ENCODE data around the gene PLA2G4B.

PLA2G4B gene, protein sequence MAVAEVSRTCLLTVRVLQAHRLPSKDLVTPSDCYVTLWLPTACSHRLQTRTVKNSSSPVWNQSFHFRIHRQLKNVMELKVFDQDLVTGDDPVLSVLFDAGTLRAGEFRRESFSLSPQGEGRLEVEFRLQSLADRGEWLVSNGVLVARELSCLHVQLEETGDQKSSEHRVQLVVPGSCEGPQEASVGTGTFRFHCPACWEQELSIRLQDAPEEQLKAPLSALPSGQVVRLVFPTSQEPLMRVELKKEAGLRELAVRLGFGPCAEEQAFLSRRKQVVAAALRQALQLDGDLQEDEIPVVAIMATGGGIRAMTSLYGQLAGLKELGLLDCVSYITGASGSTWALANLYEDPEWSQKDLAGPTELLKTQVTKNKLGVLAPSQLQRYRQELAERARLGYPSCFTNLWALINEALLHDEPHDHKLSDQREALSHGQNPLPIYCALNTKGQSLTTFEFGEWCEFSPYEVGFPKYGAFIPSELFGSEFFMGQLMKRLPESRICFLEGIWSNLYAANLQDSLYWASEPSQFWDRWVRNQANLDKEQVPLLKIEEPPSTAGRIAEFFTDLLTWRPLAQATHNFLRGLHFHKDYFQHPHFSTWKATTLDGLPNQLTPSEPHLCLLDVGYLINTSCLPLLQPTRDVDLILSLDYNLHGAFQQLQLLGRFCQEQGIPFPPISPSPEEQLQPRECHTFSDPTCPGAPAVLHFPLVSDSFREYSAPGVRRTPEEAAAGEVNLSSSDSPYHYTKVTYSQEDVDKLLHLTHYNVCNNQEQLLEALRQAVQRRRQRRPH

DNA sequence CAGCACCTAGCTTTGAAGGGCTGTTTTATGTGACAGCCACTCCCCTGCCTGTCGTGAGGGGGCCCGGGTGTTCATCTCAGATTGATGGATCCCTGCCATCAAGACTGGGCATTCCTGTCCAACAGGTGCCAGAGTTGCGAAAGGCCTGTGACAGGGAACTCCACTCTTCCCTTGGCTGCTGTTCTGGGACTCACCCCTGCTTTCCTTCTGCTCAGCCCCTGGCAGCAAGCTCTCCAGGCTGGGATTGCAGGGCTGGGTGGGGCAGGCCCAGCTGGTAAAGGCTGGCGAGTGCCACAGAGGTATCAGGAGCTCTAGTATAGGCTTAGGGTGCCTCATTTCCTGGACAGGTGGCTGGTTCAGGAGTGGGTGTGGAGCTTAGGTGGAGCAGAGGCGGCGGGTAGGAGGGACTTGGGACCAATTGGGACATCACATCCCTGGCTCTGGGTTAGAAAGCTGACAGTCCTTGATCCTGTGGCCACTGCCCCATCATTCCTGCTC, at the start of gene PLA2G4B:
TSS of gene PLA2G4B (plus strand) at position 448 of the 498 bp plus-strand sequence. CDS start 67 bp downstream, outside the sequence.
- no peak for DNase-seq

DNA sequence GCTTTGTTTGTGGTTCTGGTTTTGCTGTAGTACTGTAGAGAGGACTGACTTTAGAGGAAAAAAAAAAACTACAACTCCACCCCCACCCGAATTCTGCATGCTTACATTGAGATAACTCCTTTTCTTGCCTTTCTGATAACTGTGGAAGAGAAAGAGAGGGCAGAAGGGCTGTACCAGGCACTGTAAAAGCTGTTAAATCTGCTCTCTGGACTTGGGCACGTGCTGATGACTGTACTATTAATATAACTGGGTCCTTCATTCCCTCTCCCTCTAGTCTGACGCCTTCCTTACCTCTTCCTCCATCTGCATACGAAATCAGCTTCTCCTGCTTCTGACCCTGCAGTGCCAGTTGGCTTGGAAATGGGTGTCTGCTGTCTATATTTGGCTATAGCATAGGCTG, 49.4 kb upstream of the PLA2G4B start:
- no peak for DNase-seq

DNA sequence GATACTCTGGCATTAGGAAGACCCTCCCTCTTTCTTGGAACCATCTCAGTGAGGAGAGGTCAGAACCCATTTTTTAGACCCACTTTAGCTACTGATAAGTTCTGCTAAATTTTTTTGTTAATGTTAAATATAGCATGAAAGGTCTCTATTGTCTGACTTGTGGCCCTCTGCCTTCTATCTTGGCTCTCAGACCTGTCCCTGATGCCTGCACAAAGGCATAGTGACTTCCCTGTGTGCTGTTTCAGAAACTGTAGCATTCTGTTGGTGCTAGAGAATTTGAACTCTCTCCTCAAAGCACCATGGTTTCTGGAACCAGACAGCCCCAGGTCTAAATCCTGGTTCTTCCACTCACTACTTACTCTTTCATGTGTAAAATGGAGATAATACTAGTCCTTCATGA, 49.0 kb upstream of the PLA2G4B start:
- no peak for DNase-seq

DNA sequence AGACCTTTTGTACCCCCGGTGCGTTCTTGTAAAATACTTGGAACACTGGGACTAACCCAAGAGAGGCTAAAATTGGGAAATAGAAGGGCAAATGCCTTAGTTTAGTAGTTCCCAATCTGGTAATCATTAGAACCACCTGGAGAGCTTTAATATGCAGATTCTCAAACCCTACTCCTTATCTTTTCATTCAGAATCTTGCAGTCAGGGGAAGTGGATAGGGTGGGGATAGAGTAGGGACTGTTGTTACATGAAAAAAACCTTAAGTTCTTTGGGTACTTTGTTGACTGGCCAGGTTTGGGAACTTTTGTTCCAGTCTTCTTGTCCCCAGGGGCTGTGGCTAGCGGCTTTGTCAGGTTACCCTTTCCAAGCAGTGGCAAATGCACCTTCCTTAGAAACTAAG, 48.5 kb upstream of the PLA2G4B start:
- DNase-seq = no peak

DNA sequence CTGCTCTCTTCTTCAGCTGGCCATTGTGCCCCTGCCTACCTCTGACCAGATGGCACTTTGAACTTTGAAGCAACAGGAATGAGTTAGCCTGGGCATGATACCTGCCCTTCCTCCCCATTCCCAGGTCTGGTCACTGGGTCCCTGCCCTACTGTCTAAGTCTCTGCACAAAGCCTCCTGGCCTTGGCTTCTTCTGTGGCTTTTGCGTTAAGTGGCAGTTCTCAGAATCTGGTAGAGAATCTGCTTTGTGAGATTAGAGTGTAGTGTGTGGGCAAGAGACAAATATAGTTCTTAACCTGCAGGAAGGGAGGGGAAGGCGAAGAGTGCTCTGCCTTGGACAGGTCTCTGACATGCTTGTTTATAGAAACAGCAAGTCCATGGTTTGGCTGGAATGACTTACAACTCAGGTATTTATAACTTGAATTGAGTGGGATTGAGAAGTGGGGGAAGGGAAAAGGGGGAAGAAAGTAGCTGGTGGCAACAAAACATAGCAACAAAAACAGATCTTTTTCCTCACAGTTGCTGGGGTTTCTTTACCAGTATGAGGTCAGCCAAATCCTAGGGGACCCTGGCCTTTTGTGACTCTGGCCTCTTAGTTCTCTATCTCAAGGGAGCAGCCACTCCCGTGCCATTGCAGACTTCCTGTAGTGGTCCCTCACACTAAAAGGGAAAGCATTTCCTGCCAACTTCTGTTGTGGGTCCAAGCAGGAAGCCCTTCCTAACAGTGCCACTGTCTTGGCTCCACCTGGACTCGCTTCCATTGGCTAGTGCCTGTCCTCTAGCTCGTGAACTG, 47.7 kb upstream of the PLA2G4B start:
- no peak for DNase-seq

DNA sequence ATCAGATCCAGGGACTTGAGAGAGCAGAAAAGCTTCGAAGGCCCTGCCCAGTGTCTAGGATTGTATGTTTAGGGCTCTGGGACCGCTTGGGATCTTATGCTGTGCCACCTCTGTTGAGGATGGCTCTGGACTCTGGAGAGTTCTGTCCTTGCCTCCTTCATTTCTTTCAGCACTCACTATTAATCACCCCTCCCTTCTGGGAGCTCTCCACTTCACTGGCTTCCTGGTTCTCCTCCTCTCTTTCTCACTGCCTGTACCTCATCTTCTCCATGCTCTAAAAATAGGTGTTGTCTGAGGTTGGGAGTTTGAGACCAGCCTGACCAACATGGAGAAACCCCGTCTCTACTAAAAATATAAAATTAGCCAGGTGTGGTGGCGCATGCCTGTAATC, 47.1 kb upstream of the PLA2G4B start:
- no peak for DNase-seq

DNA sequence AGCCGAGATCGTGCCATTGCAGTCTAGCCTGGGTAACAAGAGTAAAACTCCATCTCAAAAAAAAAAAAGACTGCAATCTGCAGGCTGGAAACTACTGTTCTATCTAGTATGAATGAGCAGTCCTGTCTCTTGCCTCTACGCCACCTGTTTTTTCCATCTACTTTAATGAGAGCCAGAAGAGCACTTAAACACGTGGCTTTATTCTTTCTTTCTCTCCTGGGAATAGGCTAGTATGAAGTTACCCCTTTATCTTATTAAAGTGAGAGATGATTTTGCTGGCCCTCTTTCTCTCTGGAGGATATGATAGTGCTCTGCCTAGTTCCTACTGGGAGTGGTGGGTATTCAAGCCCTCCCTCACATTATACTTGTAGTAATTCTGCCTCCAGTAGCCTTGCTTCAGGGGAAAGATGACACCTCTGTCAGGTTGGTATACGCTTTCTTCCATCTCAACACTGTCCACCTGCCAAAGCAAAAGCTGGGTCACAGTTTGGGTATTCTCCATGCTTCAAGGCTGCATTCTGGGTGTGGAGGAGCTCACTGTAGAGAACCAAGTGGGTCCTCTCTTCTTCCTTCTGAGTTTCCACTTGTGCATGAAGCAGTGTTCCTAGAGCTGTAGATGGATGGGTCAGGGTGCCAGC, 46.5 kb upstream of the PLA2G4B start:
- DNase-seq = no peak

DNA sequence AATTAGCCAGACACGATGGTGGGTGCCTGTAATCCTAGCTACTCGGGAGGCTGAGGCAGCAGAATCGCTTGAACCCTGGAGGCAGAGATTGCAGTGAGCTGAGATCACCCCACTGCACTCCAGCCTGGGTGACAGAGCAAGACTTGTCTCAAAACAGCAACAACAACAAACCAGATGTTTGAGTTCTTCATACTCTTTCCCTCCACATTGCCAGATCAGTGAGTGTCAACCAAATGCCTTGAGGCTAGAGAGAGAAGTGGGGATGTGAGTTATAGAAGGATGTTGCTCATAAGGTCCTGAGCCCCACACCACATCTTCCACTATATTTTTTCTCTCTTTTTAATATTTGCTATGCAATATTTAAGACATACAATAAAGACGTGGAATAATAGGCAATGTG, 44.6 kb upstream of the PLA2G4B start:
- DNase-seq = no peak

DNA sequence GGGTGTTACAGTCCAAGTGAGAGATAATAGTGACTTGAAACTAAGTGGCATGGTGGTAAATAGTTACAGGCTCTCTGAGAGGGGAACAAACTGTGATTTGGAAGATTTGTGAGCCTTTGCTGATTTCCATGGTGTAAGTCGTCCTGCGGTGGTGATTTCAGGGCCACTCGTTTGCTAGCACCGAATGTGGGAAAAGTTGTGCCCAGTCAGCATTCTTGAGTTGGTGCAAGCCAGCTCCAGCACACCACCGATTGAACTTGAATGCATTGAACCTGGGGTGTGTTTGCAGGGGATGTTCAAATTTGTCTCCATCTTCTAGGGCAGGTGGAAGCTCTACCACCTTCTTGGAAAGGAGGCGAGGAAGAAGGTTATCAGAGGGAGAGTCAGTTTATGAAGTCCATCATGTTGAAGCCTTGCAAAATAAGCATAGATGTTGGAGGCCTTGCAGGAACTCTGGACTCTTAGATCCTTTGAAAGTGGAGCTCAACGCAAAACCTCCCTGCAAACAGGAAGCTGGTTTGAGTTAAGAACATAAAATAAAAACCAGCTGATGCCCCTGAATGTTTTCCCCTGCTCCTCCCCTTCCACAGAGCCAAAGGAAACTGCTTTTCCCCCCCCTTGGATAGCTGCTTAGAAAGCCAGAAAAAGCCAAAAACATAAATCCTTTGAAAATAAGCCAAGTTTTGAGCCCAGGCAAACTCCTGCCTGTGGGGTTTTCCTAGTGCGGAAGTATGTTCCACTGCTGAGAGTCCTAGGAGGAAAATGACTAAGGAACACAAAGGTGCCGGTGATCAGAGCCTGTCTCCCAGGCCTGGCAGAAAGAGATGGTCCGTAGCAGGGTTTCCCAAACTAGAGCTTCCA, 42.4 kb upstream of the PLA2G4B start:
- DNase-seq = peak; percentile 61

DNA sequence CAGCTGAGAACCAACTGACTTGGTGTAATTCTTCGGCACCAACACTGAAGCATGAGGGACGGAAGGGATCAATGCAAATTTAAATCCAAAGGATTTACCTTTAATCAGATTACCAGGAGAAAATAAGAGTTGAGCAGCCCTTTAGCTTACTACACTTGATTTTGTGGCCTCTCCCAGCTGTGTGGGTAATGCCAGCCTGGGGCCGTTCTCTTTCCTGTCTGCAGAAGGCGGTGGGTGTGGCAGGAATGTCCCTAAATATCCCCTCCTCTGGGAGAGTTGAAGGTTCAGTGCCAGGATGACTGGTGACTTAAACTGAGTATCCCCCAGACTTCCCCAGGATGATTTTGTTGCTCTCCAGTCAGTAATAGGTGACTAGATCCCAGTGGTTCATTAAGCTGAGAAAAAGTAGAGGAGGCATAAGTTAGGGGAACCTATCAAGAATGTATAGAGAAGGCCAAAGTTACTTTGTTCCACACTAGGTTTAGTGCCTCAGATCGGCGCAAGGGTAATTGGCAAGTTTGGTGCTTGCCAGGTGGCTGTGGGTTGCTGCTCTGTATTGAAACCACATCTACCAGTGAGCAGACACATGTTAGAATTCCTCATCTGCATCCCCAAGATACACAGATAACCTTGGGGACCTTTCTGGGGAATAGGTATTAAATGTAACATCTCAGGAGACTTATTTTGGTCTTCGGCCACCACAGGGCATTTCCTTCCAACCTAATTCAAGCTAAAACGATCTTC, 41.3 kb upstream of the PLA2G4B start:
- no peak for DNase-seq

DNA sequence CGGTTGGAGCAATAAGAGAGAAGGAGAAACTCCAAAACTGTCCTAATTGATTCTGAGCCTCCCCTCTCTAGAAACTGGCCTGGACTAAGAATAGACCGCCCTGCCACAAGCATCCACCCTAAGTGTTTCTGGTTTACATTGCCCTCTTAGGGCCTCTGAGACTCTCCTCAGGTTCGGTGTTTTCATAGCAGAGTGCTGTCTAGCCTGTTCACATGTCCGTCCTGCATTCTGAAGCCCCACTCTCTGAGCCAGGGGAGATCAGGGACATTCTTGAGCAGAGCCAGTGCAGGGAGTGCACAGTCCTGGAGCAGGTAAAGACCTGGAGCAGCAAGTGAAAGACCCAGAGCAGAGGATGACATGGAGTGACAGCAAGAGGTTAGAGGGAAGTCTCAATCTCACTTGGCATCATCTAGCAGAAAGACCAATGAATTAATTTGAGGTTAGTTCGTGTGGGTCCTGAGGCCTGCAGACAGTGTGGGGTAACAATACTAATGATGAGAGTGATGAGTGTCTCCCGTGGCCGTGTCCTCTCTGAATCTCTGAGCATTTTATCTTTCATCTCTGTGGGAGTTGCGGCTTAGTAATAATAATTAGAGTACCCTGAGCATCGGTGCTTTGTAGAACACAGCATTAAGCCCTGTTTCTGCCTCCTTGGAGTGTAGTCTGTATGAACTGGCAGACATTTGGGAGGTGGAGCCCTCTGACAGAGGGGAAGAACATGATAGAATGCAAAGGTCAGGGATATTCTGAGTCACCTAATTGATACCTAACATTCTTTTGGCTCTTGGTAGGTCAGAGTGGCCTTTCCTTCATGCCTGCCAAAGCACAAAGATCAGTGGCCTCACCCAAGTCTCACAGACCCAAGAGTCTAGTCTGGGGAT, 39.8 kb upstream of the PLA2G4B start:
- no peak for DNase-seq

DNA sequence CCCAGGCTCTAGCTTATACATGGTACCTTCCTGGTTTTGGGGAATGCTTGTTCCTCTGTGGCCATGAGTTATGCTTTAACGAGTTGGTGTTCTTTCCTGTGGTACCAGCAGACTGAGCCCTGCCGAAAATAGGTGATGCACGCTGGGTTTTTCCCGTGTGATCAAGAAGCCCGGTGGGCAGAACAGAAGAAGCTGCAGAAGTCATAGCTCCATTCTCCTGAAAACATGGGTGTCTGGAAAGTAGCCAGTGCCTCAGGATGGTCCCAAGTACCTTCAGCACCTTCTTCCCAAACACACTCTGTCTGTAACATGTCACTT, 39.2 kb upstream of the PLA2G4B start:
- DNase-seq = no peak

DNA sequence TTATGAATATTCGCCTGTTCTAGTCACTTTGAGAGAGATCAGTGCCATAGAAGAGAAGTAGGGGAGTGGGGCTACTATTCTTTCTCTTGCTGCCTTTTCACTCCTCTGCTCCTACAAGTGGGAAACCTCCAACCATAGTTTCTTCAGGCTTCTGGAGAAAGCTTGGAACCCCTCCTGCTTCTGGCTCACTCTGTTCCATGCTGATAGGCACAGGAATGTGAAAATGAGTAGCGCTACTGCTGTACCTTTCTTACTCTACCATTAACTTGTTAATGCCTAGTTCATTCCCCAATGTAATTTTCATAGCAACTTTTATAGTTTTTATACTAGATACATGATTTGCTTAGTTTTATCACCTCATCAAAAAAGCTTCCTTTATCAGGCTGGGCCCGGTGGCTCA, 37.5 kb upstream of the PLA2G4B start:
- no peak for DNase-seq

DNA sequence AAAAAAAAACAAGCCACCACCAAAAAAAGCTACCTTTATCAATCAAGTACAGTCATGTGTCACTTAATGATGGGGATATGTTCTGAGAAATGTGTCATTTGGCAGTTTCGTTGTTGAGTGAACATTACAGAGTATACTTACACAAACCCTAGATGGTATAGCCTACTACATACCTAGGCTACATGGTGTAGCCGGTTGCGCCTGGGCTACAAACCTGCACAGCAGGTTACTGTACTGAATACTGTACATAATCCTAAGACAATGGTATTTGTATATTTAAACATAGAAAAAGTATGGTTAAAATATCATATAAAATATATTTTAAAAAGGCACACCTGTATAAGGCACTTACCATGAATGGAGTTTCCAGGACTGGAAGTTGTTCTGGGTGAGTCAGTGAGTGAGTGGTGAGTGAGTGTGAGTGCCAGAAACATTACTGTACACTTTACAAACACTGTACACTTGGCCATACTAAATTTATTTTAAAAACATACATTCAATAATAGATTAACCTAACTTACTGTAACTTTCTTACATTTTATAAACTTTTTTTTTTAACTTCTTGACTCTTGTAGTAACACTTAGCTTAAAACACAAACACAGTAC, 36.7 kb upstream of the PLA2G4B start:
- no peak for DNase-seq

DNA sequence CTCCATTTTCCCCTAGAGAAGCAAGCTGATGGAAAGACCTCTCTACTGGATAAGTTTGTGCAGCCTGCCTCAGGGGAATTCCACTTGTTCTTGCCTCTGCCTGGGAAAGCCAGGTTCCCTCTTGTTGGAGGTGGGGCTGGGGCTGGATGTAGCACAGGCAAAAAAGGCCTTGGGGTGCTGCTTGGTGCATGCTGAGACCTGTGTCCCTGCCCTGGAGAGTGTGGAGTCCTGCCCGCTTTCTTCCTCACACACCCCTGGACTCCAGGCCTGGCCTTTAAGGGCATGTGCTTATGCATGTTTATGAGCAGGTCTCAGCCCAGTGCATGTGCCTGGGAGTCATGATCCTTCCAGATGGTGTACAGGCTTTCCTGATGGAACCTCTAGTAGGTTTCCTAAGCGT, 34.3 kb upstream of the PLA2G4B start:
- DNase-seq = no peak

DNA sequence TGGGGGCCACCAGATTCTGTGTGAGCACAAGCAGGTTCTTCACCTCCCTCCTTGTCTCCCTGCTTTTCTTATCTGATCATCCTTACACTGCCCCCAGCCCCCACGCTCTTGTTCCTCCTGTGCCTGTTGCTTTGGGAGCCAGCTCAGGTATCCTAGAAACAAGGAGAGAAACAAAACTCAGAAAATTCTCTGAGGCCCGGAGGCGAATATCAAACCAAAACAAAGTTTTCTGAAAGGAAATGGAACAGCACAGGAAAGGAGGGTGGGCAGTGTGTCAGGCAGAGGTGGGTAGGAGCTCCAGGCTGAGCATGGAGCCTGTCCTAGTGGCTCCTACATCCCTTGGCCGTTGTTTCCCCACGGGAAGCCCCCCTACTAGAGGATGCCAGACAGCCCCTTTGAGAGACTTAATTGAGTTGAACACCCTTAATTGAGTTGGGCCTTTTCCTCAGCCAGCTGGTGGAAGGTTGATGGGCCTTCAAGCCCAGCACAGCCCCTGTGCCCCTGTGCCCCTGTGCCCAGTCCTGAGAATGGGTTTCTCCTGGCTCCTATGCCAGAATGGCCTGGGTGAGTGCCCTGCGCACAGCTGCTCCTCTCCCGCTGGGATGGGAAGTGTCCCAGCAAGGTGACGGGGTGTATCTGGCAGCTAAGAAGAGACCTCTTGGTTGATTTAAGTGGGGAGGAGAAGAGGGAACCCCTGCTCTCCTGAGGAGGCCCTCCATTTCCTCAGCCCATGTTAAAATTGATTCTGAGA, 33.6 kb upstream of the PLA2G4B start:
- DNase-seq = no peak

DNA sequence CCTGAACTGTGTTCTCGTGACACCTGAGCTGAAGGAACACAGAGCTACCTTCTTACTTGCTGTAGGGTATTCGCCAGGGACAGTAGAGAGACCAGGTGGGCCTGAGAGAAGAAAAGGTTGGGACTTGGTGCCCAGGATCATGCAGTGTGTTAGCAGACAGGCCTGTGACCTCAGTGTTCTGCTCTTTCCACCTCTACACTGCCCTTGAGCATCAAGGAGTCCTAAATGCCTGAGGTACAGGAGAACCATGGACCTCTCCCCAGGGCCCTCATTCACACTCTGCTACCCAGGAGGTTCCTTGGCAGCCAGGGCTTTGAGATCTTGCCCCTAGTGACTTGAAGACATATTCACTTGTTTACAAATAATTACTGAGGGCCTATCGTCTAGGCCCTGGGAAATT, 32.9 kb upstream of the PLA2G4B start:
- no peak for DNase-seq

DNA sequence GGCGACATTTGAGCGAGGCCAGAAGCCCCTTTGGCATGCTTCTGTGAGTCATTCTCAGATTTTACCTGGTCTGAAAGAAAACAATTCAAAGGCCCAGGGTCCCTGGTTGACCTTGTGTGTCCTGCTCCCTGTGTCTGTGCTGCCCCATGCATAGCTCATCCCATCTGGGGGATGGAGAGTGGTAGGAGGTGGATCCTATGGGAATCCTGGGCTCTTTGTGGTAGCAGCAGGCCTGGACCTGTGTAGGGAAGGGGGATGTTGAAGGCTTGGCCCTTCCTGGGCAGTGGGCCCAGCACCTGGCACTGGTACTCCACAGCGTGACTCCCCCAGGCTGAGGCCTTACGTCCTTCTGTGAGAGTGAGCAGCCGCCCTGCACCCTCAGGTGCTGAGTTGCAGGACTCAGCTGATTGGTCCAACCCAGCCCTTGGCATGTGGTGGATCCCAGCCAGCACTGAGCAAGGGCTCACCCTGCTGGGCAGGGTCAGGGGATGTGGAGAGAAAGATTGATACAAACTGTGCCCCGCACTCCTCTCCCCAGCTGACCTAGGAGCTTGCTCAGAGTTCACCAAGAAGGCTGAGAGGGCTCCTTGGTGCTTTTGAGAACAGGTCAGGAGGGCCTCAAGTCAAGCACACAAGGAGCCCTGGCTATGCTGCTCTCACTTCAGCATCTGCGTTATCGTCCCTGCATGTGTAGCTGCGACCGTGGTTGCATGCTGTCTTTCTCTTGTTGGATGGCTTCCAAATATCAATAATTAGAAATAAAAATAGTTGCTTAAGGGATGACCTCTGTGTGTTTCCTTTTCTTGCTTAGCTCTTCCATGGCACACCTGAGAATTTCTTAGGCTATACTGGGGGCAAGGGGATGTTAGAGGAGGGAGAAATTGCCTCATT, 32.1 kb upstream of the PLA2G4B start:
- no peak for DNase-seq

All from right hindlimb (tissue), 1 donor.